ENCODE data around the gene NTF3.

NTF3 gene

GRCh38 chr12:5456906-5457305, 25.0 kb downstream of the NTF3 start:
- peak; percentile 77 to 78 for DNase-seq (ENCODE audit: low read depth in 2 of 2)

GRCh38 chr12:5458229-5459050, 26.5 kb downstream of the NTF3 start:
- no peak for DNase-seq (ENCODE audit: low read depth in 2 of 2)

- DNase-seq (ENCODE audit: low read depth in 2 of 2), result no peak
Measured at GRCh38 chr12:5459051-5459782, 27.3 kb downstream of the NTF3 start.

- DNase-seq (ENCODE audit: low read depth in 2 of 2), result no peak
Measured at GRCh38 chr12:5460817-5461216, 28.9 kb downstream of the NTF3 start.

GRCh38 chr12:5461966-5462365, 30.1 kb downstream of the NTF3 start:
- no peak for DNase-seq (ENCODE audit: low read depth in 2 of 2)

- no peak for DNase-seq (ENCODE audit: low read depth in 2 of 2)
Measured at GRCh38 chr12:5464096-5464495, 32.2 kb downstream of the NTF3 start.

- no peak for DNase-seq (ENCODE audit: low read depth in 2 of 2)
Measured at GRCh38 chr12:5465384-5465783, 33.5 kb downstream of the NTF3 start.

- DNase-seq (ENCODE audit: low read depth in 2 of 2), result peak; percentile 46 to 50
Measured at GRCh38 chr12:5466521-5466960, 34.6 kb downstream of the NTF3 start.

- DNase-seq (ENCODE audit: low read depth in 2 of 2), result peak in 1 of 2 experiments; percentile 47
Measured at GRCh38 chr12:5467931-5468330, 36.0 kb downstream of the NTF3 start.

- no peak for DNase-seq (ENCODE audit: low read depth in 2 of 2)
Measured at GRCh38 chr12:5470221-5470620, 38.3 kb downstream of the NTF3 start.

GRCh38 chr12:5470703-5471102, 38.8 kb downstream of the NTF3 start:
- no peak for DNase-seq (ENCODE audit: low read depth in 2 of 2)

- peak in 1 of 2 experiments; percentile 28 for DNase-seq (ENCODE audit: low read depth in 2 of 2)
Measured at GRCh38 chr12:5473076-5473782, 41.3 kb downstream of the NTF3 start.

- no peak for DNase-seq (ENCODE audit: low read depth in 2 of 2)
Measured at GRCh38 chr12:5473783-5474116, 41.8 kb downstream of the NTF3 start.

- DNase-seq (ENCODE audit: low read depth in 2 of 2), result no peak
Measured at GRCh38 chr12:5476356-5476755, 44.4 kb downstream of the NTF3 start.

GRCh38 chr12:5478081-5478706, 46.3 kb downstream of the NTF3 start:
- DNase-seq (ENCODE audit: low read depth in 2 of 2), result no peak

- DNase-seq (ENCODE audit: low read depth in 2 of 2), result no peak
Measured at GRCh38 chr12:5479761-5480160, 47.9 kb downstream of the NTF3 start.

- peak in 1 of 2 experiments; percentile 36 for DNase-seq (ENCODE audit: low read depth in 2 of 2)
Measured at GRCh38 chr12:5480218-5480937, 48.5 kb downstream of the NTF3 start.

GRCh38 chr12:5480938-5481303, 49.0 kb downstream of the NTF3 start:
- DNase-seq (ENCODE audit: low read depth in 2 of 2), result no peak

- no peak for DNase-seq (ENCODE audit: low read depth in 2 of 2)
Measured at GRCh38 chr12:5481645-5482044, 49.7 kb downstream of the NTF3 start.

GRCh38 chr12:5484426-5484825, 52.5 kb downstream of the NTF3 start:
- peak in 1 of 2 experiments; percentile 49 for DNase-seq (ENCODE audit: low read depth in 2 of 2)

- DNase-seq (ENCODE audit: low read depth in 2 of 2), result no peak
Measured at GRCh38 chr12:5485454-5485853, 53.5 kb downstream of the NTF3 start.
